Muscle of arm (tissue), 12 donors: ENCODE results near the gene OSBPL10. TPM values are rescaled to one million over a fixed set of nuclear protein-coding genes. Genes with fewer than 3 reads are reported as not detected.

ENCODE experiments used
- DNase-seq: peaks from one replicate; pipeline ENCODE4 v3.0.0-alpha.2; 2013
- polyA plus RNA-seq, 12 donors: library from polyadenylated mRNA; unstranded; fragments of 120-200 nt; gene quantifications; one replicate each; pipeline ENCODE4 v1.2.1, GENCODE V29; 2013; ENCODE audit not compliant: insufficient read length in 12 of 12

The OSBPL10 gene
- polyA plus RNA-seq, 12 donors: 5.8 to 21.4 (median 11.3) TPM; not detected in 1

- no peak for DNase-seq
These were observed 208.1 kb downstream of the OSBPL10 start for GRCh38 chr3:31772758-31773473.

DNA sequence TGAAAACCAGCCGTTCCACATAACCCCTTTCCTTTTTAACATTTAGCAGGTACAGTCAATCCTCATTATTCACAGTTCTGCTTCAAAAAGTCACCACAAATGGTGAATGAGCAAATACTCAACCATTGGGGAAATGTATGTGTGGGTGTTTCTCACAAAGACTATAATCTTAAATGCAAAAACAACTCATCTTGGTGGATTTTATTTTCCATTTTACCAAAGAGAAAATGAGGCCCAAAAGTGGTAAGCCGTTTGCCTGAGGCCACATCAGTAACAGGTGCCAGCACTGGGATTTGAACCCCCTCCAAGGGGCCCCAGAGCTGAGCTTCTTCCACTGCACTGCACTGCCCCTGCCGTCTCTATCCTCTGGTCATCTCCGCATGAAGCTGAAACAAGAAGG, 208.8 kb downstream of the OSBPL10 start:
- DNase-seq: no peak

- DNase-seq: no peak
These were observed 210.2 kb downstream of the OSBPL10 start for GRCh38 chr3:31770822-31771326.

DNA sequence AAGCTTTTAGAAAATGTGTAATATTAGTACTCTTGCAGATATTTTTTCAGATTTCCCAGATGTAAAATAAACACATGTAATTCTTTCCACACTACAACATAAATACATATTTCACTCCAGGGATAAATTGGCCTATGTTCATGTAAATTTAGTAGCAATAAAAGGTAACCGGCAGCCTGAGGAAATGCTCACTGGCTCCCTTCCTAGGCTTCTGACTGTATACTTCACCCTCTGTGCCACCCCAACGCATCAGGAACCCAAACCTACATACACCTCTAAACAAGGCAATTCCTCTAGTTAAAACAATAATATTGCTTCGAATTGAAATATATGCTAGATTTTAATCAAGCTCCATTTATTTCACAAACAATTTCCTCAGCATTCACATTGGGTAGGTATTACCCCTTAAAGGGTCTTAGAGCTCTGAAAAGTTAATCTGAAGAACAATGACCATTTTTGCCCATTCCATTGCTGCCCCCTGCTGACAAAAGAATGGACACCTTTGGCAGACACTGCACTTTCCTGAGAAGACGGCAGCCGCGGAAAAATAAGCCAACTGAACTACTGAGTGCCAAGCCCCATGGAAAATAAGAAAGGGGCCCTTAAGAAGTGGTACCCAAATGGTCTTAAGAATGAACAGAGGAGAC, 212.5 kb downstream of the OSBPL10 start:
- DNase-seq: peak; percentile 66

GRCh38 chr3:31767920-31768319, 213.1 kb downstream of the OSBPL10 start:
- no peak for DNase-seq

DNA sequence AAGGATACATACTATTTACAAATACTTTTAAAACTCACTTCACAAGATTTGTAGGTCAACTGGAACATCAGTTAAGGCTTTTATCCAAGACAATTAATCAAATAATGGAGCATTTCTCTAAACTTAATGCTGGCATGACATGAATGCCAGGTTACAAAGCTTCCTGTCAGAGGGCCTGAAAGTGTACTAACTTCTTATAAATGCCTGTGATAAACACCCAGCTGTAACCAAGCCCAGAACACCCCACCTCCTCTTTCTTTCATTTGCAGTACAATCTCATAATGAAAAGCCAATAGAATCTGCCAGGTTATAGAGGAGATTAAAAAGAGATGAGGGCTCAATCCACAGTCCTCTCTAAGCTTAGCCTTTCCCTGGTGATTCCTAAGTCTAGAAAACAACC, 214.4 kb downstream of the OSBPL10 start:
- no peak for DNase-seq

DNA sequence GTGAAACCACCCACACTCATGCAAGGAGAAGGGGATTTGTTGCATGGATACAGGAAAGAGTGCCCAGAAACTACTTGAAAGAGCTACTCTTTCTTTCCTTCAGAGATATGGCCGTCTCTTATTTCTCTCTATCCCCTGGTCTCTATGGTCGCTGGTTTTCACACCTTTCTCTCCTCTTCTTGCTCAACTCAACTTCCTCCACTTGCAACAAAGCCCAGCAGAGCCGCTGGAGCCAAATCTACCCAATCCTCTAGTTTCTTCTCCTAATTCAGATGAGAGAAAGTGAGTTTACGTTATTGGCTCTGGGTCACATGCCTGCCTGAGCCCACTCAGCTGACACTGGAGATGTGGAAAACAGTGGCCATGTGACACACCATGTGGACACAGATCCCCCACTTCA, 215.2 kb downstream of the OSBPL10 start:
- no peak for DNase-seq

DNA sequence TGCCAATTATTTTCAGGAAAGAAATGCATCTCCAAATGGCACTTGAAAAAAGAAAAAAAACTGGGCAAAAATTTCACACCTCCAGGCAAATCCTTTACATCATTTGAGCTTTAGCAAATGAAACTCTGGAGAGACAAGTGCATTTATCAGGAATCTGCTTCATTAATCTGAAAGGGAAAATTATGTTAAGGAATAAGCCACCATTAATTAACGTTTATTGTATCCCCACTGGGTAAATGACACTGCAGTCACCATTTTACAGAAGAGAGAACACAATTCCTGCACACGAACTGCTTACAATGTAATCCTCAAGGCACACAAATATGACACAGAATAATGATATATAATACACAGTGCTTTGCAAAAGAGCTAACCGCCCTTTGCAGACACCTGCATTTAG, 217.3 kb downstream of the OSBPL10 start:
- DNase-seq: no peak

- no peak for DNase-seq
These were observed 218.1 kb downstream of the OSBPL10 start for GRCh38 chr3:31762888-31763351.

GRCh38 chr3:31762097-31762764, 218.8 kb downstream of the OSBPL10 start:
- DNase-seq: no peak

DNA sequence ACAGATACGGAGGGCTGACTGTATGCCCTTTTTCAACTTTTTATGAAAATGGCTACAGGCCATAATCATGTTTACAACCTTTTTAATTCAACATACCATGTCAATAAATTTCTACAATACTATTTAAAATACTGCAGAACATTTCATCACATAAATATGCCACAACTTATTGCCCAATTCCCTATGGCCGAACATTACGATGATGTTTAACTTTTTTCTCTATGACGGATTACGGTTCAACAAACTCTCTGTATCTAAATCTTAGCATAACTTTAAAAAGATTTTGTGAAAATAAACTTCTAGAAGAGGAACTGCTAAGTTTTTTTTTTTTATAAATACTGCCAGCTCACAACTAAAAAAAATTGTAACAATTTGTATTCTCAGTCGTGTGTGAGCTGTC, 220.4 kb downstream of the OSBPL10 start:
- DNase-seq: no peak

DNA sequence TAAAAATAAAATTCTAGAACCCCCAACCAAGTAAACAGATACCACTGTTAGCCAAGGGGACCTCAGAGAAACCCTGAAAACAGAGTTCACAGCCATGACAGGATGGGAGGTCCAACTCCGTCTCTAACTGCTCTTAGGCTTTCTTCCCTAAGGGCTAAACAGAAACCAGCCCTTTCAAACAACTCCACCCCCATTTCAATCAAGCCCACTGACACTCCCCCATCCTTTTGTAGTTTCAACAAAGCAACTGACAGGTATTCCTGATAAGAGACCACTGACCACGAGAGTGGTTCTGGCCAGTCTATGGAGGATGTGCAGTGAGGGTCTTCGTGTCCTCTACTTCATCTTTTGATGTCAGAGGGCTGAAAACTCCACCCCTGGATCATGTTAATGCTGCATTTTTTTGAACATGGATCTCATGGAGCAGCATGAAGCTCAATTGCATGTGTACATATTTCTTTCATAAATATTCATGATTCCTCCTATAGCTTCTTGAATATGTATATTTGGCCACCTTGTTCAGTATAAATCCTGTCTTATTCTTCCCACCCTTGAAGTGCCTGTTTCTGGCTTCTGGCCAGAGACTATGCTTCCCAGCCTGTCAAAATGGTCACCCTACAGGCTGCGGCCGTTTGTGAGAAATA, 222.6 kb downstream of the OSBPL10 start:
- no peak for DNase-seq

DNA sequence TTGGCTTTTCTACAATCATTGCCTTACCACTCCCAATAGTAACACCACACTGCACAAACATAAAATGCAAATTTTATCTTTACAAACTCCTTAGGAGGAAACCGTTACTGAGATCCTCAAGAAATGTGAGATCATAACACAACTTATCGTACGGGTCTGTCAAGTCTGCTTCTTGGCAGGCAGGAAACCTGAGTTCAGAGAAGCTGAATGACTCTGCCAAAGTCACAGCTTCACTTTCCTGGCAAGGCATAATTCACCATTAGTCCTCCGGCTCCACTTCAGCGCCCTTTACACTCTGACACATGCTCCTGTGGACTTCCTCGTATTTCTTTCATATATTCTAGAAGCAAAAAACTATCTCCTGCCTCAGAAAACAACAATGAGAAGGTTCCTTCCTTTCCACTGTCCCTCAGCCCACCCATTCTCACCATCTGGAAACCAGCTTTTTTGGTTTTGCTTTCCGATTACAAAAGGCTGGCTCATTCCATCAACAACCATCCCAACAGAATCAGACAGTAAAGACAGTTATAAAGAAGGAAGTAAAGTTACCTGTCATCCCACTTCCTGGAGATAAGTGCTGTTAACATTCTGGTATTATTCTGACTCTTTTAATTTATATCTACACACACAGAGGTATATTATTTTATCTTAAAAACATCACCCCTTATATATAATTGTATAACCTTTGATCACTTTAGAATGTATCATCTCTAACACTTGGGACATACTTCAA, 225.0 kb downstream of the OSBPL10 start:
- DNase-seq: no peak

- no peak for DNase-seq
These were observed 226.3 kb downstream of the OSBPL10 start for GRCh38 chr3:31754575-31755278.

DNA sequence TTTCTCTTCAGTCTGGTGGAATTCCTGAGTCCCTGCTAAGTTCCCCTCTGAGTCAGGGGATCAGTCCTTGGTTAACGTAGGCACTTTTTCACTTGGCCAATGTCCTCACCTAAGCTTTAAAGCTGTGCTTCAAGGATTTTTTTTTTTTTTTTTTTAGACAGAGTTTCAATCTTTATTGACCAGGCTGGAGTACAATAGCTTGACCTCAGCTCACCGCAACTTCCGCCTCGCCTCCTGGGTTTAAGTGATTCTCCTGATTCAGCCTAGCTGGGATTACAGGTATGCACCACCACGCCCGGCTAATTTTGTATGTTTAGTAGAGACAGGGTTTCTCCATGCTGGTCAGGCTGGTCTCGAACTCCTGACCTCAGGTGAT, 228.0 kb downstream of the OSBPL10 start:
- no peak for DNase-seq

DNA sequence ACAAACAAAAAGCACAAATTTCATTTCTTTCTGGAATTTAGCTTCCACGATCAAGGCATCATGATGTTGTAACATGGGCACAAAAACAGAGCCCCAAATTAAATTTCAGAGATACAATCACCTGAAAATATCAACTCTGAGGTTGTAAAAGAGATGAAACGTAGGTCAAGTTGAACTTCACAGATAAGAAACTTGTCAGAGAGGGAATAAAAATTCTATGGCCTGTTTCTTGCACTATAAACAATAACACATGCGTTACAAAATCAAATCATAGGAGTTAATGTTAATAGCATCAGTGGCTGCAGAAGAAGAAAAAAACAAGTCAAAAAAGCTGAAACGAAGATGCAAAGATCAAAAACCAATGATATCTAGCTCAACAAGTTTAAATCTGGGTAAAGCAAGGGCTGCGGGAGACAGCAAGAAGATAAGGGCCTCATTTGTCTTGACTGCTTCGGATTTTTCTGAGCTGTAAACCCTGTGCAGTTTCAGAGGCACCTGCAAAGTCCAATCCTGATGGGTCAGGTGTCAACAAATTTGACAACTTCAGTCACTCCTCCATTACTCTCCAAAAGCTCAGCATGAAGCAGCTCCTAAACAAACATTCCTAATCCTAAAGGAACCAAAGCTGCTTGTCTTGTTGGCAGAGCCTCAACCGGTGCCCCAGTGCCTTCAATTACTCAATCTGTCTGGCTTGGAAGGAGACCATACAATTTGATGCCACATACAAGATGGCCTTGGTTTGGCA, 228.6 kb downstream of the OSBPL10 start:
- DNase-seq: no peak

GRCh38 chr3:31750341-31750740, 230.7 kb downstream of the OSBPL10 start:
- DNase-seq: no peak

GRCh38 chr3:31748933-31749295, 232.1 kb downstream of the OSBPL10 start:
- no peak for DNase-seq

- DNase-seq: no peak
These were observed 232.7 kb downstream of the OSBPL10 start for GRCh38 chr3:31748281-31748932.

DNA sequence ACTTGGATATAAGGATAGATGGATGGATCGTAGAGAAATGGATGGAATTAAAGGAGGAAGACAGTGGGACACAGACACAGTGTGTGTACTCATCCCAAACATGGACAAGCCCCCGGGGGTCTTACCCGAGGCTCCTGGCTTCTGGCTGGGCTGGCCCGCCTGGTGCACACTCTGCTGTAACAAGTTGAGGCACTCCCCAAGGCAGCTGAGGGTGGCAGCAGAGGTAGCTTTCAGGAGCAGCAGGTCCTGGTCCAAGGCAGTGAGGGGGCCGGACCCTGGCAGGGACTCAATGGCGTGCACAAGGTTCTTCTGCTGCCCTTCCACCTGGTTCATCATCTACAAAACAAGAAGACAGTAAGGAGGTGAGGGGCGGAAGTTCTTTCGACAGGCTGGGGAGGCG, 233.3 kb downstream of the OSBPL10 start:
- no peak for DNase-seq
